Measurements from ENCODE around the gene DPP8.

DPP8 gene

DNA sequence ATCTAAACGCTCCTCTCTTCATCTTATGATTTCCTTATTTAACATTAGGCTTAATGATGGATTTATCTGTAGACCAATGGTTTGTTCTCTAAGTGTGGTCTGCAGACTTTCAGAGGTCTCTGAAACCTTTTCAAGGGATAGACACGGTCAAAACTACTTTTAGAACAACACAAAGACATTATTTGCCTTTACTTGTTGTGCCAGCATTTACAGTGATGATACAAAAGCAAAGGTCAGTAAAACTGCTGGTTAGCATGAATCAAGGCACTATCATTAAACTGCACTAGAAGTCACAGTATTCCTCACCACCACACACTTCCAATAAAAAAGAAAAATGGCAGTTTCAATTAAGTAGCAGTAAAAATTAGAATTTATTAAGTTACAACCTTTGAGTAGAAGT lies 70.3 kb downstream of the DPP8 start:
- peaks cover 45 to 53% of the 10 kb centered on the region in 2 experiments for H3K36me3 ChIP-seq (ENCODE audit: control insufficient read depth in 2 of 2, insufficient read depth in 1 of 2, low read length in 2 of 2)
- CTCF ChIA-PET, result interaction anchor here (1.2 kb wide), 1 partner anchor 46 kb away, joined by 3 read pairs; no protein-coding TSS in a partner anchor
- no peak for TF ChIP-seq ZNF621 (tag by site-specific recombination; IDR thresholded peaks at IDR 0.05)
- no peak for TF ChIP-seq ZNF174 (tag by site-specific recombination; IDR thresholded peaks at IDR 0.05)
- no peak for TF ChIP-seq ZNF473 (tag by site-specific recombination; IDR thresholded peaks at IDR 0.05)
- TF ChIP-seq, protein P1, sequence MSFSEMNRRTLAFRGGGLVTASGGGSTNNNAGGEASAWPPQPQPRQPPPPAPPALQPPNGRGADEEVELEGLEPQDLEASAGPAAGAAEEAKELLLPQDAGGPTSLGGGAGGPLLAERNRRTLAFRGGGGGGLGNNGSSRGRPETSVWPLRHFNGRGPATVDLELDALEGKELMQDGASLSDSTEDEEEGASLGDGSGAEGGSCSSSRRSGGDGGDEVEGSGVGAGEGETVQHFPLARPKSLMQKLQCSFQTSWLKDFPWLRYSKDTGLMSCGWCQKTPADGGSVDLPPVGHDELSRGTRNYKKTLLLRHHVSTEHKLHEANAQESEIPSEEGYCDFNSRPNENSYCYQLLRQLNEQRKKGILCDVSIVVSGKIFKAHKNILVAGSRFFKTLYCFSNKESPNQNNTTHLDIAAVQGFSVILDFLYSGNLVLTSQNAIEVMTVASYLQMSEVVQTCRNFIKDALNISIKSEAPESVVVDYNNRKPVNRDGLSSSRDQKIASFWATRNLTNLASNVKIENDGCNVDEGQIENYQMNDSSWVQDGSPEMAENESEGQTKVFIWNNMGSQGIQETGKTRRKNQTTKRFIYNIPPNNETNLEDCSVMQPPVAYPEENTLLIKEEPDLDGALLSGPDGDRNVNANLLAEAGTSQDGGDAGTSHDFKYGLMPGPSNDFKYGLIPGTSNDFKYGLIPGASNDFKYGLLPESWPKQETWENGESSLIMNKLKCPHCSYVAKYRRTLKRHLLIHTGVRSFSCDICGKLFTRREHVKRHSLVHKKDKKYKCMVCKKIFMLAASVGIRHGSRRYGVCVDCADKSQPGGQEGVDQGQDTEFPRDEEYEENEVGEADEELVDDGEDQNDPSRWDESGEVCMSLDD (tag by site-specific recombination; IDR thresholded peaks at IDR 0.05), result no peak
- no peak for TF ChIP-seq ZSCAN16 (tag by site-specific recombination; IDR thresholded peaks at IDR 0.05)
- no peak for TF ChIP-seq ZNF645 (tag by site-specific recombination; IDR thresholded peaks at IDR 0.05)
- no peak for TF ChIP-seq ZNF350 (tag by site-specific recombination; IDR thresholded peaks at IDR 0.05)
- TF ChIP-seq GLIS2 (tag by site-specific recombination; IDR thresholded peaks at IDR 0.05), result no peak
- TF ChIP-seq YY1 (tag by site-specific recombination; IDR thresholded peaks at IDR 0.05), result no peak
- TF ChIP-seq ZFP41 (tag by site-specific recombination; IDR thresholded peaks at IDR 0.05; ENCODE audit: borderline replicate concordance), result no peak
- TF ChIP-seq ZNF585B (tag by site-specific recombination; IDR thresholded peaks at IDR 0.05), result no peak
- no peak for TF ChIP-seq ZNF677 (tag by site-specific recombination; IDR thresholded peaks at IDR 0.05)
- TF ChIP-seq ZNF48 (tag by site-specific recombination; IDR thresholded peaks at IDR 0.05), result no peak
- no peak for TF ChIP-seq ZNF530 (tag by site-specific recombination; IDR thresholded peaks at IDR 0.05; ENCODE audit: low read depth)
- TF ChIP-seq ZNF211 (tag by site-specific recombination; IDR thresholded peaks at IDR 0.05; ENCODE audit: low read depth), result no peak
- no peak for TF ChIP-seq ZNF223 (tag by site-specific recombination; IDR thresholded peaks at IDR 0.05)
- no peak for TF ChIP-seq ZNF311 (tag by site-specific recombination; IDR thresholded peaks at IDR 0.05; ENCODE audit: borderline replicate concordance)
- no peak for TF ChIP-seq ZNF521 (tag by site-specific recombination; IDR thresholded peaks at IDR 0.05)
- no peak for TF ChIP-seq ZNF266 (tag by site-specific recombination; IDR thresholded peaks at IDR 0.05; ENCODE audit: low read depth)
- H3K9me3 ChIP-seq (ENCODE audit: control insufficient read depth, insufficient read depth, low read depth, low read length), result no peaks in the 10 kb centered on the region
- H3K4me3 ChIP-seq (ENCODE audit: low read depth, low read length), result no peak overlapping the region
- POLR2A ChIA-PET, result no interaction called here
- peaks cover 2% of the 10 kb centered on the region; the same call in 1 of the 2 replicates for H3K4me1 ChIP-seq (ENCODE audit: control insufficient read depth, insufficient read depth, low read length)
- H3K27ac ChIP-seq (ENCODE audit: extremely low read depth, low read depth, low read length), result no peak overlapping the region

GRCh38 chr15:65434201-65434600 lies 83.3 kb downstream of the DPP8 start:
- ChIA-PET CTCF (interaction anchor here (0.5 to 1.6 kb wide), 5 partner anchors 13 to 423 kb away, joined by 3 to 10 read pairs (median 3); no protein-coding TSS in a partner anchor), POLR2A (interaction anchor here (0.7 to 1.0 kb wide), 2 partner anchors 12 to 17 kb away, joined by 3 to 4 read pairs; no protein-coding TSS in a partner anchor)
- Histone ChIP-seq H3K36me3 (ENCODE audit: control insufficient read depth in 2 of 2, insufficient read depth in 1 of 2, low read length in 2 of 2) (no peaks in the 10 kb centered on the region), H3K4me1 (ENCODE audit: control insufficient read depth, insufficient read depth, low read length) (peaks cover 5% of the 10 kb centered on the region; the same call in 1 of the 2 replicates), H3K27ac (ENCODE audit: extremely low read depth, low read depth, low read length) (no peak overlapping the region), H3K4me3 (ENCODE audit: low read depth, low read length) (no peak overlapping the region), H3K9me3 (ENCODE audit: control insufficient read depth, insufficient read depth, low read depth, low read length) (no peaks in the 10 kb centered on the region)
- TF ChIP-seq ZNF514 (tag by site-specific recombination; IDR thresholded peaks at IDR 0.05), result no peak

DNA sequence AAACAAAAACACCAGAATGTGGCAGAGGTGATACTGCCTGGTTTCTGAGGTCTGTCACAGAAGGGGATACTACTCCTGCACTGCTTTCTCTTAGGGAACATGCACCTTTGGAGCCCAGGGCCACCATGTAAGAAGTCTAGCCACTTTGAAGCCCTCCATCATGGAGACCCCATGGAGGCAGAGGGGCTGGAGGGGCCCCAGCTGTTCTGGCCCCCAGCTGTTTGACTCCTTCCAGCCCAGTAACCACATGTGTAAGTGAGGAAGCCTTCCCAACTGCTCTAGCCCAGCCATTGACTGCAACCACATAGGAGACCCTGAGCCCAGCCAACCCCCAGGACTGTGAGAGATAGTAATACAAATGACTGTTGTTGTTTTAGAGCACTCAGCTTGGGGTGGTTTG lies 85.8 kb downstream of the DPP8 start:
- H3K9me3 ChIP-seq (ENCODE audit: control insufficient read depth, insufficient read depth, low read depth, low read length), result no peaks in the 10 kb centered on the region
- H3K36me3 ChIP-seq (ENCODE audit: control insufficient read depth in 2 of 2, insufficient read depth in 1 of 2, low read length in 2 of 2), result no peaks in the 10 kb centered on the region
- H3K27ac ChIP-seq (ENCODE audit: extremely low read depth, low read depth, low read length), result no peak overlapping the region
- POLR2A ChIA-PET, result no interaction called here
- TF ChIP-seq ZNF169 (tag by site-specific recombination; IDR thresholded peaks at IDR 0.05) (no peak), ZNF747 (tag by site-specific recombination; IDR thresholded peaks at IDR 0.05) (no peak), ZNF202 (tag by site-specific recombination; IDR thresholded peaks at IDR 0.05; ENCODE audit: borderline replicate concordance) (no peak), ZNF354C (tag by site-specific recombination; IDR thresholded peaks at IDR 0.05; ENCODE audit: borderline replicate concordance, low read depth) (no peak), ZNF510 (tag by site-specific recombination; IDR thresholded peaks at IDR 0.05; ENCODE audit: insufficient replicate concordance) (no peak), ZNF366 (tag by site-specific recombination; conservative IDR thresholded peaks at IDR 0.05) (no peak), ZNF776 (tag by site-specific recombination; IDR thresholded peaks at IDR 0.05; ENCODE audit: borderline replicate concordance) (no peak), ZNF239 (tag by site-specific recombination; IDR thresholded peaks at IDR 0.05) (no peak), BCL11B (tag by site-specific recombination; IDR thresholded peaks at IDR 0.05; ENCODE audit: low read depth) (no peak), ZNF571 (tag by site-specific recombination; IDR thresholded peaks at IDR 0.05) (no peak)
- CTCF ChIA-PET, result no interaction called here
- H3K4me3 ChIP-seq (ENCODE audit: low read depth, low read length), result no peak overlapping the region
- H3K4me1 ChIP-seq (ENCODE audit: control insufficient read depth, insufficient read depth, low read length), result peaks cover 5% of the 10 kb centered on the region; the same call in 1 of the 2 replicates
